Common myeloid progenitor, CD34-positive (primary cell): ENCODE results near the gene COL20A1.
"Not testable (repeated sequence)": the region's sequence is repeated elsewhere in the genome, so short reads cannot be mapped to it uniquely, and the experiment has no call there.

Experiments
- CTCF ChIA-PET: fragments of 350-600 bp; sonication (Branson Sonifier 250); formaldehyde crosslinking; loops from one replicate; lab custom pipeline; 2021; ENCODE audit warnings: antibody characterized with exemption; lab: Charles Lee
- POLR2A ChIA-PET: fragments of 350-600 bp; sonication (Branson Sonifier 250); formaldehyde crosslinking; loops from one replicate; lab custom pipeline; 2021; ENCODE audit warnings: antibody characterized with exemption; lab: Charles Lee
- DNase-seq, 3 donors: peaks; one replicate each; pipeline versions ENCODE4 v3.0.0 to v3.0.0-alpha.2; 2013
- H3K27ac ChIP-seq, 2 experiments: 1 replicate in 1 of 2; 2 replicates in 1 of 2; pipeline ENCODE4 v1.7.0; 2013; ENCODE audit warnings: inconsistent platforms in 2 of 2, low read length in 2 of 2, mild to moderate bottlenecking in 2 of 2, low read depth in 1 of 2, moderate library complexity in 1 of 2; ENCODE audit not compliant: severe bottlenecking in 2 of 2, insufficient read depth in 1 of 2, poor library complexity in 1 of 2
- H3K27me3 ChIP-seq, 5 experiments: replicated peaks in 2 of 5; 1 replicate in 3 of 5; 2 replicates in 2 of 5; pipeline versions ENCODE4 v1.6.1 to v1.7.0; 2013; ENCODE audit warnings: low read length in 4 of 5, mild to moderate bottlenecking in 2 of 5, moderate library complexity in 2 of 5, inconsistent platforms in 1 of 5; ENCODE audit not compliant: insufficient read depth in 5 of 5, control insufficient read depth in 4 of 5
- H3K36me3 ChIP-seq, 4 experiments: 1 replicate in 2 of 4; 2 replicates in 2 of 4; pipeline versions ENCODE4 v1.6.1 to v1.7.0; 2013; ENCODE audit warnings: low read length in 3 of 4, control low read depth in 1 of 4, mild to moderate bottlenecking in 1 of 4; ENCODE audit not compliant: control insufficient read depth in 4 of 4, insufficient read depth in 4 of 4
- H3K4me1 ChIP-seq, 4 experiments: 1 replicate in 3 of 4; 2 replicates in 1 of 4; pipeline versions ENCODE4 v1.6.1 to v1.7.1; 2013; ENCODE audit warnings: low read length in 3 of 4, mild to moderate bottlenecking in 3 of 4, control low read depth in 1 of 4, inconsistent platforms in 1 of 4, moderate library complexity in 1 of 4; ENCODE audit not compliant: control insufficient read depth in 4 of 4, insufficient read depth in 4 of 4; ENCODE audit errors: control extremely low read depth in 1 of 4
- H3K4me3 ChIP-seq, 7 experiments: 1 replicate in 4 of 7; 2 replicates in 3 of 7; pipeline versions ENCODE4 v1.5.1 to v1.7.0; 2013; ENCODE audit warnings: mild to moderate bottlenecking in 7 of 7, low read length in 6 of 7, moderate library complexity in 6 of 7, inconsistent platforms in 2 of 7, low read depth in 2 of 7, control low read depth in 1 of 7; ENCODE audit not compliant: insufficient read depth in 4 of 7, control insufficient read depth in 1 of 7; ENCODE audit errors: extremely low read depth in 1 of 7
- H3K9me3 ChIP-seq, 5 experiments: 1 replicate in 4 of 5; 2 replicates in 1 of 5; pipeline versions ENCODE4 v1.6.1 to v1.7.1; 2013; ENCODE audit warnings: low read length in 4 of 5, mild to moderate bottlenecking in 2 of 5, inconsistent platforms in 1 of 5, low read depth in 1 of 5, moderate library complexity in 1 of 5; ENCODE audit not compliant: control insufficient read depth in 4 of 5, insufficient read depth in 2 of 5; ENCODE audit errors: control extremely low read depth in 1 of 5
- WGBS: methylation state at CpG from one replicate; pipeline ENCODE4 v1.1.5; 2013; ENCODE audit not compliant: insufficient coverage; 5-methylcytosine and 5-hydroxymethylcytosine counted together

COL20A1 gene

DNA sequence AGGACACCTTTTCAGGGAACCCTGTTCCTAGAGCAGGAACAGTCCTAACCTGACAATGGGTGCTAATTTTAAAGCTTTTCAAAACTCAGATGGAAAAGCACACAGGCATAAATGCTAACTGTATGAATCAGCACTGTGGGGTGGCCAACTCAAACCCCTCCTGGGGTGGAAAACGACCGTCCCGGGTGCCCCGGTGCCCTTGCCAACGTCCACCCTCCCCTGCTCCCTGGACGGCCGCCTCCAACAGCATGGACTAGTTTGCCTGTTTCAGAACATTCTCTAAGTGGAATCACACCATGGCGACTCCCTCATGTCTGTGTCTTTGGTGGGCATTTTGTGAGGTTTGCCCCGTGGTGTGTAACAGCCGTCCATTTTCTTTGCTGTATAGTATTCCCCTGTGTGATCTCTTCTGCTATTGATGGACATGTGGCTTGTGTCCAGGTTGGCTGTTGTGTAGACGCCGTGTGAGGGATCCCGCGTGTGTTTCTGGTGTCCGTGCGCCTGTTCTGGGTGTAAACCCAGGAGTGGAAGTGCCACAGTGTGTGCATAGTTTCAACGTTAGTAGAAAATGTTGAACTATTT, 5.8 kb downstream of the COL20A1 start:
- Histone ChIP-seq H3K27ac (no peak overlapping the region), H3K27me3 (peaks cover 0 to 60% (median 11%) of the 10 kb centered on the region in 5 experiments), H3K4me1 (peaks cover 0 to 1% (median 0%) of the 10 kb centered on the region in 4 experiments), H3K36me3 (no peaks in the 10 kb centered on the region), H3K4me3 (no peak overlapping the region), H3K9me3 (peaks cover 0 to 13% (median 0%) of the 10 kb centered on the region in 5 experiments)
- CTCF ChIA-PET = no interaction called here
- POLR2A ChIA-PET = no interaction called here
- DNase-seq = no peak
- 97% methylated on average over 11 of the region's 17 CpGs for WGBS

DNA sequence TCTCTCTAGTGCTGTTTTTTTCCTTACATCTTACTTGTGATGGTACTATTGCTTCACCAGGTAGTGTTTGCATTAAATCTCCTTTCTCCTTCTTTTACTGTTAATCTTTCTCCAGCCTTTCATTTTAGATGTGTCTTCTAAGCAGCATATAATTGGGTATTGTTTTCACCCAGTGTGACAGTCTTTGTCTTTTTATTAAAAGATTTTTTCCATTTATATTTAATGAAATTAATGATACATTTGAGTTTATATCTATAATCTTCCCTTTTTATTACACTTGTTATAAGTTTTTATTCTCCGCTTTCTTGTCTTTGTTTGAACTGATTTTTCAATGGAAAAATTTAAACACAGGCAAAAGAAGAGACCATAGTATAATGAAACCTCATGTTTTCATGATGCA, 8.7 kb downstream of the COL20A1 start:
- no CpG with 5 or more reads among the region's 1 CpG for WGBS
- H3K4me1 ChIP-seq = no peaks in the 10 kb centered on the region
- DNase-seq = no peak
- ChIA-PET POLR2A (no interaction called here), CTCF (no interaction called here)
- H3K4me3 ChIP-seq = no peak overlapping the region
- no peaks in the 10 kb centered on the region for H3K36me3 ChIP-seq
- no peak overlapping the region for H3K27ac ChIP-seq
- H3K27me3 ChIP-seq = peaks cover 0 to 38% (median 8%) of the 10 kb centered on the region in 5 experiments
- H3K9me3 ChIP-seq = peaks cover 0 to 13% (median 0%) of the 10 kb centered on the region in 5 experiments

DNA sequence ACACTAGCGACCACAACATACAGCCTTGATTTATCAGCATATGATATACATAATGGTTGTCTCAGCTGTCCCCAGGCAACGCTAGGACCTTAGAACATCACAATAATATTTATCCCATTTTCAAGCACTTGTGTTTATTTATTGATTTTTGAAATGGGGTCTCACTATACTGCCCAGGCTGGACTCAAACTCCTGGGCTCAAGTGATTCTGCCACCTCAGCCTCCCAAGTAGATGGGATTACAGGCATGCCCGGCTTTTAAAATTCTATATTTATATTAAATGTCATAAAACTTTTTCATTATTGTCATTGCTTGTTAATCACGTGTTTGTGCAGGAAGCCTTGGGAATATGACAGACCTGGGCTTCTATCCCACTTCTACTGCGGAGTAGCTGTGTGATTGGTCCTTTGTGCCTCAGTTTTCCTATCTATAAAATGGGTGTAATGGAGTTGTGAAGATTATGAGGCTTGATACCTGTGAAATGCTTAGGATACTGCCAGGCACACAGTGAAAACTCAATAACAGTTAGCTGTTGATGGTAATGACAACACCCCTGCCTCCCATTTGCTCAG, 10.2 kb downstream of the COL20A1 start:
- Histone ChIP-seq H3K27me3 (peaks cover 0 to 23% (median 6%) of the 10 kb centered on the region in 5 experiments), H3K4me3 (no peak overlapping the region), H3K9me3 (peaks cover 0 to 13% (median 0%) of the 10 kb centered on the region in 5 experiments), H3K27ac (no peak overlapping the region), H3K36me3 (no peaks in the 10 kb centered on the region), H3K4me1 (no peaks in the 10 kb centered on the region)
- POLR2A ChIA-PET = no interaction called here
- CTCF ChIA-PET = no interaction called here
- no peak for DNase-seq
- whole genome bisulfite sequencing = 72% methylated on average over 3 of the region's 5 CpGs

DNA sequence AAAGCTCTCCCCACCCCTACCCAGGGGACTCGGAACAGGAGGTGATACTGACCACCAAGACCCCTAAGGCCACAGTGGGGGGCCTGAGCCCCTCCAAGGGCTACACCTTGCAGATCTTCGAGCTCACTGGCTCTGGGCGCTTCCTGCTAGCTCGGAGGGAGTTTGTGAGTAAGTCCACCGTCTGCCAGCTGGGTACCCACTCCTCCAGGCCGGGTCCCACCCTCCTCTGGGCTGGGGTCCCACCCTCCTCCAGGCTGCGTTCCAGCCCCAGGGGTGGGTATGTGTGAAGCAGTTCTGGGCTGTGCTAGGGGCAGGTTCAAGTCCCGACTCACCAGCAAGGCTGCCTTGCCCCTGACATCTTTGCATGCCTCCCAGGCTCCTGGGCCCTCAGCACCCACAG, 12.4 kb downstream of the COL20A1 start:
- Histone ChIP-seq H3K36me3 (no peaks in the 10 kb centered on the region), H3K9me3 (peaks cover 0 to 13% (median 0%) of the 10 kb centered on the region in 5 experiments), H3K27me3 (peaks cover 0 to 18% (median 3%) of the 10 kb centered on the region in 5 experiments), H3K27ac (no peak overlapping the region), H3K4me3 (no peak overlapping the region), H3K4me1 (no peaks in the 10 kb centered on the region)
- POLR2A ChIA-PET = no interaction called here
- no peak for DNase-seq
- CTCF ChIA-PET = interaction anchor here (0.9 to 1.2 kb wide), 2 partner anchors 9 to 86 kb away, joined by 3 to 4 read pairs; no protein-coding TSS in a partner anchor
- 71% methylated on average over 8 of the region's 8 CpGs for WGBS

DNA sequence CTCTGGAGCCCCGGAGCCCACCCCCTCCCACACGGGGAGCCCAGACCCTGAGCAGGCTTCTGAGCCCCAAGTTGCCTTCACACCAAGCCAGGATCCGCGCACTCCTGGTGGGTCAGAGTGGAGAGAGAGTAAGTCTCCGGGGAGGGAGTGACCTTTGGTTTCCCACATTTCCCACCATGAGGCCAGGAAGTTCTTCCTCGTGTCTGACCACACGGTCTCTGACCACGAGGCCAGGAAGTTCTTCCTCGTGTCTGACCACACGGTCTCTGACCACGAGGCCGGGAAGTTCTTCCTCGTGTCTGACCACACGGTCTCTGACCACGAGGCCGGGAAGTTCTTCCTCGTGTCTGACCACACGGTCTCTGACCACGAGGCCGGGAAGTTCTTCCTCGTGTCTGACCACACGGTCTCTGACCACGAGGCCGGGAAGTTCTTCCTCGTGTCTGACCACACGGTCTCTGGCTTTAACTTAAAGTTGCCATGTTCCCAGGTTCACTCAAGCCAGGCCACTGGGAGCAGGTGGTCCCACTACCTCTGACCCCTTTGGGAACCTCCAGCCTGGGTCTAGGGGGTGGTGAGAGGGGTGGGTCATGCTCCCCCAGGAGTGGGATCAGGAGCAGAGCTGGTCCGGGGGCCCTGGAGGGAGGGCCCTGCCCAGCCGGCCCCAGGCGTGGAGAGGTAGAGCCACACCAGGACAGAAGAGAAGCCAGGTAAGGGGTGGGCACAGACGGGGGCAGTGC, 13.1 kb downstream of the COL20A1 start:
- POLR2A ChIA-PET, H3K4me1 ChIP-seq, H3K27ac ChIP-seq, H3K4me3 ChIP-seq, H3K36me3 ChIP-seq, DNase-seq: not testable (repeated sequence)
- H3K27me3 ChIP-seq = peaks cover 0 to 16% (median 3%) of the 10 kb centered on the region in 5 experiments
- peaks cover 0 to 13% (median 0%) of the 10 kb centered on the region in 5 experiments for H3K9me3 ChIP-seq
- 82% methylated on average over 15 of the region's 30 CpGs for WGBS
- CTCF ChIA-PET = interaction anchor here (0.9 to 1.2 kb wide), 2 partner anchors 9 to 85 kb away, joined by 3 to 4 read pairs; no protein-coding TSS in a partner anchor

DNA sequence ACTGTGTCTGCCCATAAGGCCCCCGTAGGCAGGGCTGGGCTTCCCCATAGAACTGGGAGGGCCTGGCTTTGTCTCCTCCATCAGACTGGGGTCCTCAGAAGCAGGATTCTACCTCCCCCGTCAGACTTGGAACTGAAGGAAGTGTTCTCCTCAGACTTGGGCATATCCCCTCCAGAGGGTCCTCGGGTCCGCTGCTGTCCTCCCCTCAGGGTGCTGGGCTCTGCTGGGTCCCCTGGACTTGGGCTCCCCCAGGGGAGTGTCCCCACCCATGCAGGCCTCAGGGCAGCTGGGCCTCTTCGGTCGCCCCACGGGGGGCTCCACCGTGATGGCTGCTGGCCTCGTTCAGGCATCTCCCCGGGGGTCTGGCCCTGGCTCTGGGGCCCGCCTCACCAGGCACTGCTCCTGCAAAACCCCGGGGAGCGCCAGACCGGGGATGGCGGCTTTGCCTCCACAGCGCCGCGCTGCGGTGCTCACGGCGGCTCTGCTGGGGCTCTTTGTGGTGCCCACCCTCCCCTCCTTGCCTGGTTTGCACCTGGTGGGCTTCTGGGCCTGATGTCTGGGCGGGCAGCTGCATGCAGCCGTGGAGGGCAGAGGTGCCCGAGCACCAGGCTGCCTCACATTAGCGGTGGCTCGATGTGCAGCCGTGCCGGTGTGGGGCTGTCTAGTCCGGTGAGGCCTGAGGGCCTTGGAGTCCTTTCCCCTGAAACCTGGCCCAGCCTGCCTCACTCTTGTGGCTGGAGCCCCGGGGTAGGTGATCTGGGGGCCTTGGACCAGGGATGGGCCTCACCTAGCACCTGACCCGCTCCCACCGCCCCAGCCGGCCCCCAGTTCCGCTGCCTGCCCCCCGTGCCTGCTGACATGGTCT, 13.9 kb downstream of the COL20A1 start:
- peaks cover 0 to 15% (median 3%) of the 10 kb centered on the region in 5 experiments for H3K27me3 ChIP-seq
- POLR2A ChIA-PET = no interaction called here

More for the DNA sequence above, 13.9 kb downstream of the COL20A1 start:
- WGBS = 87% methylated on average over 35 of the region's 35 CpGs
- Histone ChIP-seq H3K4me3 (no peak overlapping the region), H3K27ac (no peak overlapping the region), H3K36me3 (no peaks in the 10 kb centered on the region), H3K4me1 (no peaks in the 10 kb centered on the region), H3K9me3 (peaks cover 0 to 5% (median 0%) of the 10 kb centered on the region in 5 experiments)
- CTCF ChIA-PET = interaction anchor here (0.8 to 5.3 kb wide), 3 partner anchors 70 to 84 kb away, joined by 3 to 55 read pairs (median 3); no protein-coding TSS in a partner anchor
- DNase-seq = no peak
